Measurements from ENCODE around the gene FAM43B. TPM values are rescaled to one million over a fixed set of nuclear protein-coding genes. Genes with fewer than 3 reads are reported as not detected.

The FAM43B gene
- total and polyA plus RNA-seq, 2 experiments from 2014 or later = 0.11 to 0.31 TPM

DNA sequence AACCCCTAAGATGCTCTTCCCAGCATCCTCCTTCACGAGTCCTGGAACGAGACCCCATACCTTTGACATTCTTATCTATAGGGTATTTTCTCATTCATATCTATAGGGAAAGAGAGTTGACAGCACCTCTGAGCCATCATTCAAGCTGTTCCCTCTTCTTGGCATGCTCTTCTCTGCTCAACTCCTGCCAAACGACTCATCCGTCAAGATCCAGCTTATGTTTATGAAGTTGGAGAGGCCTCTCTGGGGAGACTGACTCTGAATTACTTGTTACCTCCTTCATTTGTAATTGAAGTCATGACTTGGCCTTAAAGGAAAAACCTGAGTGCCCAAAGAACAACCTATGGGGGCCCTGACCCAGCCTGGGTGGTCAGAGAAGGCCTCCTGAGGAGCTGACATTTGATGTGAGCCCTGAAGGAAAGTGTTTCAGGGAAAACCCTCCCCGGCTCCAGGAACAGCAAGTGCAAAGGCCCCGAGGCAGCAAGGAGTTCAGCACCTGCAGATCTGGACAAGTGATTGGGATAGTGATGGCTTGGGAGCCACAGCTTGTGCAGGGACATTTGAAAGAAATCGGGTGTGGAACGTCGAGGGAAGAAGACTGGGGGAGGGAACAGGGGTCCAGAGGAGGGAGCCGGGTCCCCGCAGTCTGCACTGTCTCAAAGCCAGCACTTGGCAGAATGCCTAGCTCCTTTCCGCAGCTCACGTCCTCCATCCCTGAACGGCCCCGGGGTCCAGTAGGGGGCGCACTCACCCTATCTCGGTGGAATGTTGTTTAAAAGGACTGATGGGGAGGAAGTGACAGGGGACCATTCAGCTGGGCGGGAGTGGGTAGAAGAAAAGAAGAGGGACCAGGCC lies 22.5 kb downstream of the FAM43B start:
- Histone ChIP-seq H4K20me1 (ENCODE audit: insufficient read depth) (no peaks in the 10 kb centered on the region), H3K4me3 (no peak overlapping the region), H3K79me2 (ENCODE audit: insufficient read depth) (no peaks in the 10 kb centered on the region), H3K9me3 (ENCODE audit: low read depth) (no peaks in the 10 kb centered on the region), H2AFZ (peak overlapping the region; percentile 32; the same call in 1 of the 2 replicates), H3K9me2 (ENCODE audit: insufficient read depth) (no peaks in the 10 kb centered on the region), H3K9ac (no peak overlapping the region), H3K27me3 (replicated peaks; ENCODE audit: insufficient read depth) (no peaks in the 10 kb centered on the region), H3K4me2 (ENCODE audit: unreplicated experiment) (no peak overlapping the region), H3K4me1 (ENCODE audit: insufficient read depth) (no peaks in the 10 kb centered on the region), H3K27ac (no peak overlapping the region), H3F3A (ENCODE audit: insufficient read depth) (0 out of 2 replicates have a peak, but pooled peaks cover 5% of the 10 kb centered on the region), H3K36me3 (ENCODE audit: low read depth) (no peaks in the 10 kb centered on the region)
- 10 to 13% methylated on average over 18 of the region's 18 CpGs for WGBS, 2 experiments (ENCODE audit: low coverage in 1 of 2, low lambda C conversion rate in 2 of 2, missing lambda C conversion rate in 2 of 2)
- no peak for TF ChIP-seq EZH2phosphoT487 (IDR thresholded peaks at IDR 0.05; ENCODE audit: insufficient read depth, low read depth)
- TF ChIP-seq EZH2 (IDR thresholded peaks at IDR 0.05; ENCODE audit: insufficient read depth, poor library complexity, severe bottlenecking) = no peak
- in situ Hi-C loops (cut with MboI) = no loop called here
- peak; percentile 84 for DNase-seq

DNA sequence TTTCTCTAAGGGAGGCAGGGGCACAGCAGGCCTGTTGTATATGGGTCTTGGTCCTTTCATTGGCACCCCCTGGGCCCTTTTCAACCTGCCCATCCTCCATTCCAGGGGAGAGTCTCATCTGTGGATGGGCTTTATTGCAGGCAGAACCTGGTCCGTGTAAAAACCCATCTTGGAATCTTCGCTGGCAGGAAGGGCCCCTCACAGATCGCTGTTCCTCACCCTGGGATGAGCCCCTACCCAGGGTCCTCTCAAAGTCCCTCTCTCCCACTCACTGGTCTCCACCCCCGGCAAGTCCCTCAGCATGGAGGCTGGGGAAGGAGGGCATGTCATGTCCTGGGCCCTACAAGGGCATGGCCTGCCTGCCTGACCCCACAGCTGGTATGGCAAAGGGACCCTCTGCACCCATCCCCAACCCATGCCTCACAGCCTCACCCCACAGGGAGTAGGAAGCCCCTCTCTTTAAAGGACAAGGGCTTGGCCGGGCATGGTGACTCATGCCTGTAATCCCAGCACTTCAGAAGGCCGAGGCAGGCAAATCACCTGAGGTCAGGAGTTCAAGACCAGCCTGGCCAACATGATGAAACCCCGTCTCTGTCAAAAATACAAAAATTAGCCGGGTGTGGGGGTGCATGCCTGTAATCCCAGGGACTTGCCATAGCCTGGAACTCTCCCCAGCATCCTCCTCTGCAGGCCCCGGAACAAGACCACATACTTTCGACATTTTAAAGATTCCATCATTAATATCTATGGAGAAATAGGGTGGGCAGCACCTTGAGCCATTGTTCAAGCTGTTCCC lies 23.4 kb downstream of the FAM43B start:
- Histone ChIP-seq H3K4me1 (ENCODE audit: insufficient read depth) (no peaks in the 10 kb centered on the region), H3K36me3 (ENCODE audit: low read depth) (no peaks in the 10 kb centered on the region), H3K4me2 (ENCODE audit: unreplicated experiment) (no peak overlapping the region), H3K79me2 (ENCODE audit: insufficient read depth) (no peaks in the 10 kb centered on the region), H3K9me3 (ENCODE audit: low read depth) (no peaks in the 10 kb centered on the region), H3K27ac (no peak overlapping the region), H3K9me2 (ENCODE audit: insufficient read depth) (no peaks in the 10 kb centered on the region), H3K9ac (no peak overlapping the region), H3K27me3 (replicated peaks; ENCODE audit: insufficient read depth) (no peaks in the 10 kb centered on the region), H4K20me1 (ENCODE audit: insufficient read depth) (no peaks in the 10 kb centered on the region), H2AFZ (peak overlapping the region; percentile 32; the same call in 1 of the 2 replicates), H3K4me3 (no peak overlapping the region), H3F3A (ENCODE audit: insufficient read depth) (0 out of 2 replicates have a peak, but pooled peaks cover 5% of the 10 kb centered on the region)
- in situ Hi-C loops (cut with MboI) = no loop called here
- 70 to 77% methylated on average over 9 to 10 of the region's 10 CpGs for WGBS, 2 experiments (ENCODE audit: low coverage in 1 of 2, low lambda C conversion rate in 2 of 2, missing lambda C conversion rate in 2 of 2)
- no peak for TF ChIP-seq EZH2 (IDR thresholded peaks at IDR 0.05; ENCODE audit: insufficient read depth, poor library complexity, severe bottlenecking)
- no peak for TF ChIP-seq EZH2phosphoT487 (IDR thresholded peaks at IDR 0.05; ENCODE audit: insufficient read depth, low read depth)
- no peak for DNase-seq

DNA sequence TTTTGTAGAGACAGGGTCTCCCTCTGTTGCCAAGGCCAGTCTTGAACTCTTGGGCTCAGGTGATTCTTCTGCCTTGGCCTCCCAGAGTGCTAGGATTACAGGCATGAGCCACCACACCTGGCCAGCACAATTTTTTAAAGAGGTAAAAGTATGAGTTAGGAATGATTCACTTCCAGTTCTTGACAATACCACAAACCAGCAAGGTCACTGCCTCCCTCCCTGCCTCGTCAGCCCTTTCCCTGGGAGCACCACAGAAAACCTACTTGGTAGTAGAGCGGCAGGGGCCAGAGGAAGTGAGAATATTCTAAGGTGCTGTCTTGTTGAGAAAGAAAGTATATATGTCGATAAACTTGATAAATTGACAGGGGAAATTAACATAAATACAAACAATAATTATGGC lies 25.7 kb downstream of the FAM43B start:
- WGBS, 2 experiments (ENCODE audit: low coverage in 1 of 2, low lambda C conversion rate in 2 of 2, missing lambda C conversion rate in 2 of 2) = 83 to 90% methylated on average over 3 of the region's 3 CpGs
- H3F3A ChIP-seq (ENCODE audit: insufficient read depth) = 0 out of 2 replicates have a peak, but pooled peaks cover 5% of the 10 kb centered on the region
- no peaks in the 10 kb centered on the region for H4K20me1 ChIP-seq (ENCODE audit: insufficient read depth)

DNA sequence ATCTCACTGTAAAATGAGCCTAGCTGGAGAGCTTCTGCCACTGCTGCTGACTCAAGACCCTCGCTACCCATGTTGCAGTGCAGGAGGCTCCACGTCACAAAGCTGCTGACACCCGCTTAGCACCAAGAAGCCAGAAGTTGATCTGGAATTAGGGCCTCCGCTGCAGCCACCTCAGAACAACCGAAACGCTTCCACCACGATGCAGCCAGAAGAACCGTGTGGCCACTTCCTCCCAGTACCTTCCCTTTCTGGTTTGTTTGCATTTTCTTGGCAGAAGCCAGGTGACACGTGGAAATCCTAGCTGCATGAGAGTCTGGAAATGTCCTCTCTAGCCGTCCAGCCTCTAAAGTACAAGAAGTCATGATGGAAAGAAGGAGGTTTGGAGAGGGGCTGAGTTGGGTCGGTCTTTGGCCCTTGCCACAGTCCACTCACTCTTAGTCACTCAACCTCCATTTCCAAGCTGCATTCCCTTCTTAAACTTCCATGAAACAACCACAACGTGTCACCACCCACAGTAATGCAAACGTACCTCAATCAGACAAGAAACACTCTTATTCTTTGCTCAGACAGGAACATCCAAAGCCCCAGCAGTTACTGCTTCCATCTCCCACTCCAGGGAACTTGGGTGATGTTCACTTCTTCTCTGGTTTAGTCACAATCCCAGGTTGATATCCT lies 26.5 kb downstream of the FAM43B start:
- in situ Hi-C loops (cut with MboI) = no loop called here
- Histone ChIP-seq H3K9ac (no peak overlapping the region), H4K20me1 (ENCODE audit: insufficient read depth) (no peaks in the 10 kb centered on the region), H3K27me3 (replicated peaks; ENCODE audit: insufficient read depth) (no peaks in the 10 kb centered on the region), H3K4me1 (ENCODE audit: insufficient read depth) (no peaks in the 10 kb centered on the region), H3K36me3 (ENCODE audit: low read depth) (no peaks in the 10 kb centered on the region), H3F3A (ENCODE audit: insufficient read depth) (0 out of 2 replicates have a peak, but pooled peaks cover 5% of the 10 kb centered on the region), H3K79me2 (ENCODE audit: insufficient read depth) (no peaks in the 10 kb centered on the region), H3K4me2 (ENCODE audit: unreplicated experiment) (no peak overlapping the region), H3K9me3 (ENCODE audit: low read depth) (no peaks in the 10 kb centered on the region), H3K4me3 (no peak overlapping the region), H3K27ac (no peak overlapping the region), H3K9me2 (ENCODE audit: insufficient read depth) (no peaks in the 10 kb centered on the region), H2AFZ (peak overlapping the region; percentile 61)
- no peak for TF ChIP-seq EZH2phosphoT487 (IDR thresholded peaks at IDR 0.05; ENCODE audit: insufficient read depth, low read depth)
- no peak for TF ChIP-seq EZH2 (IDR thresholded peaks at IDR 0.05; ENCODE audit: insufficient read depth, poor library complexity, severe bottlenecking)
- WGBS, 2 experiments (ENCODE audit: low coverage in 1 of 2, low lambda C conversion rate in 2 of 2, missing lambda C conversion rate in 2 of 2) = 68% methylated on average over 13 of the region's 13 CpGs
- DNase-seq = peak; percentile 51

More for the DNA sequence above, 25.7 kb downstream of the FAM43B start:
- H2AFZ ChIP-seq = no peak overlapping the region
- TF ChIP-seq EZH2 (IDR thresholded peaks at IDR 0.05; ENCODE audit: insufficient read depth, poor library complexity, severe bottlenecking) (no peak), EZH2phosphoT487 (IDR thresholded peaks at IDR 0.05; ENCODE audit: insufficient read depth, low read depth) (no peak)
- H3K4me1 ChIP-seq (ENCODE audit: insufficient read depth) = no peaks in the 10 kb centered on the region
- no peaks in the 10 kb centered on the region for H3K9me3 ChIP-seq (ENCODE audit: low read depth)
- DNase-seq = no peak
- H3K36me3 ChIP-seq (ENCODE audit: low read depth) = no peaks in the 10 kb centered on the region
- H3K9me2 ChIP-seq (ENCODE audit: insufficient read depth) = no peaks in the 10 kb centered on the region
- H3K4me3 ChIP-seq = no peak overlapping the region
- no peaks in the 10 kb centered on the region for H3K27me3 ChIP-seq (replicated peaks; ENCODE audit: insufficient read depth)
- H3K4me2 ChIP-seq (ENCODE audit: unreplicated experiment) = no peak overlapping the region
- no peaks in the 10 kb centered on the region for H3K79me2 ChIP-seq (ENCODE audit: insufficient read depth)
- H3K9ac ChIP-seq = no peak overlapping the region
- in situ Hi-C loops (cut with MboI) = no loop called here
- no peak overlapping the region for H3K27ac ChIP-seq
